ENCODE data around the gene ERBB4. TPM values are rescaled to one million over a fixed set of nuclear protein-coding genes. Genes with fewer than 3 reads are reported as not detected.

The ERBB4 gene
- total RNA-seq, 1 donor from 2014 or later = not detected

GRCh38 chr2:212428681-212429478, 109.7 kb downstream of the ERBB4 start:
- intact Hi-C loops (cut with micrococcal nuclease) = no loop called here

GRCh38 chr2:212427638-212428037, 111.0 kb downstream of the ERBB4 start:
- intact Hi-C loops (cut with micrococcal nuclease) = no loop called here

GRCh38 chr2:212426637-212427412, 111.8 kb downstream of the ERBB4 start:
- intact Hi-C loops (cut with micrococcal nuclease) = no loop called here

GRCh38 chr2:212424082-212424481, 114.5 kb downstream of the ERBB4 start:
- intact Hi-C loops (cut with micrococcal nuclease) = no loop called here

- intact Hi-C loops (cut with micrococcal nuclease) = no loop called here
These were observed 115.5 kb downstream of the ERBB4 start for GRCh38 chr2:212423089-212423488.

- intact Hi-C loops (cut with micrococcal nuclease) = no loop called here
These were observed 116.9 kb downstream of the ERBB4 start for GRCh38 chr2:212421556-212422334.

- intact Hi-C loops (cut with micrococcal nuclease) = no loop called here
These were observed 122.5 kb downstream of the ERBB4 start for GRCh38 chr2:212416086-212416485.

- intact Hi-C loops (cut with micrococcal nuclease) = no loop called here
These were observed 123.8 kb downstream of the ERBB4 start for GRCh38 chr2:212414767-212415211.

- intact Hi-C loops (cut with micrococcal nuclease) = no loop called here
These were observed 129.0 kb downstream of the ERBB4 start for GRCh38 chr2:212409560-212409959.

GRCh38 chr2:212408524-212408923, 130.1 kb downstream of the ERBB4 start:
- intact Hi-C loops (cut with micrococcal nuclease) = no loop called here

- intact Hi-C loops (cut with micrococcal nuclease) = no loop called here
These were observed 131.9 kb downstream of the ERBB4 start for GRCh38 chr2:212406716-212407115.

GRCh38 chr2:212402316-212402715, 136.3 kb downstream of the ERBB4 start:
- intact Hi-C loops (cut with micrococcal nuclease) = no loop called here

- intact Hi-C loops (cut with micrococcal nuclease) = no loop called here
These were observed 140.3 kb downstream of the ERBB4 start for GRCh38 chr2:212398316-212398715.

- intact Hi-C loops (cut with micrococcal nuclease) = no loop called here
These were observed 146.1 kb downstream of the ERBB4 start for GRCh38 chr2:212392544-212392943.

- intact Hi-C loops (cut with micrococcal nuclease) = no loop called here
These were observed 146.6 kb downstream of the ERBB4 start for GRCh38 chr2:212392043-212392442.

- intact Hi-C loops (cut with micrococcal nuclease) = no loop called here
These were observed 151.5 kb downstream of the ERBB4 start for GRCh38 chr2:212387146-212387545.

- intact Hi-C loops (cut with micrococcal nuclease) = no loop called here
These were observed 153.4 kb downstream of the ERBB4 start for GRCh38 chr2:212385241-212385640.

- intact Hi-C loops (cut with micrococcal nuclease) = no loop called here
These were observed 154.6 kb downstream of the ERBB4 start for GRCh38 chr2:212384027-212384426.

- intact Hi-C loops (cut with micrococcal nuclease) = no loop called here
These were observed 157.0 kb downstream of the ERBB4 start for GRCh38 chr2:212381428-212382102.

- intact Hi-C loops (cut with micrococcal nuclease) = no loop called here
These were observed 159.5 kb downstream of the ERBB4 start for GRCh38 chr2:212379103-212379502.

GRCh38 chr2:212367431-212367830, 171.2 kb downstream of the ERBB4 start:
- intact Hi-C loops (cut with micrococcal nuclease) = no loop called here

Measured in T-helper 1 cell treated with Interleukin-12 subunit alpha and Interleukin-12 subunit beta and Interleukin-4 antibody, amounts not matched to agents 30 ng/mL and 1 ng/mL, for 36 hours (primary cell).